ENCODE measurements around the gene CHST11.
A peak's percentile ranks its signal among the peaks of the same experiment; 100 is the strongest.
"Not testable (repeated sequence)": the region's sequence is repeated elsewhere in the genome, so short reads cannot be mapped to it uniquely, and the experiment has no call there.

CHST11 gene

DNA sequence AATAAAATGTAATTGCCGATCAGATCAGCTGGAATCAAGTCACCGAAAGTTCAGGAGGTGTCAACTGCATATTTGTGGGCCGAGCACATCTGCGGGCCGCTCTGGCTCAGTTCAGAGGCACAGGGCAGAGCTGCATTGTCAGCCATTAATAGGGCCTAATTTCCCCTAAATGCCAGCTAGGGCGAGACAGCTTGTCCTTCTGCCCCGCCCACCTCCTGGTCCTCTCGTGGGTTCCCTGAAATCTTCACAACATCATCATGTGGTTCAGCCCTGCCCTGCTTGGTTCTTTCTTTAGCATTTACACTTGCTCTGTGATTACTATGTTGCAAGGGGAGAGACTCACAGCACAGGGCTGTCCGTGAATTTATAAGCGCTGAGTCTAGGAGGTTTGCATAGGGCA, 148.9 kb downstream of the CHST11 start:
- DNase-seq = peak; percentile 62

DNA sequence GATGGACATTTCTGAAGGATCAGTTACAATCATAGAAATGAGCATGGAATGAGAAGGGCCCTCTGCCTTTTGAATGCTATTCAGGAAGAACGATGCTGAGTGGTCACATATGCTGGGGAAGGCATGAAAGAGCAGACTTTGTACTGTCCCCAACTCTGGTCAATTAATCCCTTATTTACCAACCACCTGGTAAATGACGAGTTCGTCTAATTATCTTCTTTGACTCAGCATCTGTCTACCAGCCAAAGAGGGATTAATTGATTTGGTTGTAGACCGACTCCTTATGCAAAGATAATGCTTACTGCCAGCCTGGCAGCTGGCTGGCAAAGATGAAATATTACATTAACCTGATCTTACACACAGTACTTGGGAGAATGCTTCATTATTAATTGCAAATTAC, 152.2 kb downstream of the CHST11 start:
- DNase-seq = no peak

DNA sequence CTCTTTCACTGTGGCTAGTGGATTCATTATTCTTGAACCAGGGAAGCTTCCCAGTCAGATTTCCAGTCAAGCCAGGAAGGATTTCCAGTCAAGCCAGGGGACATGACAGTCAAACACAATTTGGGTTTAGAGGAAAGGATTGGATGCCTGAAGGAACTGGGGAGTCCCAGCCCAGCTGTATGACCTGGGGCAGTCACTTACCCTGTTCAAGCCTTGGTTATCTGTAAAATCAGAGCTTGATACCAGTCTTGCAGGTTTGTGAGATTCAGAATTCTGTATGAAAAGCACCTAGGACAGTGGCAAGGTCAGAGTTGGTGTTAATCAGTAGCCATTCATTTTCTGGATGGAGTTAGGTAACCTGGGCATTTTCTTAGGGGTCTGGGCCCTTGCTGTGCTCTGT, 152.7 kb downstream of the CHST11 start:
- no peak for DNase-seq

DNA sequence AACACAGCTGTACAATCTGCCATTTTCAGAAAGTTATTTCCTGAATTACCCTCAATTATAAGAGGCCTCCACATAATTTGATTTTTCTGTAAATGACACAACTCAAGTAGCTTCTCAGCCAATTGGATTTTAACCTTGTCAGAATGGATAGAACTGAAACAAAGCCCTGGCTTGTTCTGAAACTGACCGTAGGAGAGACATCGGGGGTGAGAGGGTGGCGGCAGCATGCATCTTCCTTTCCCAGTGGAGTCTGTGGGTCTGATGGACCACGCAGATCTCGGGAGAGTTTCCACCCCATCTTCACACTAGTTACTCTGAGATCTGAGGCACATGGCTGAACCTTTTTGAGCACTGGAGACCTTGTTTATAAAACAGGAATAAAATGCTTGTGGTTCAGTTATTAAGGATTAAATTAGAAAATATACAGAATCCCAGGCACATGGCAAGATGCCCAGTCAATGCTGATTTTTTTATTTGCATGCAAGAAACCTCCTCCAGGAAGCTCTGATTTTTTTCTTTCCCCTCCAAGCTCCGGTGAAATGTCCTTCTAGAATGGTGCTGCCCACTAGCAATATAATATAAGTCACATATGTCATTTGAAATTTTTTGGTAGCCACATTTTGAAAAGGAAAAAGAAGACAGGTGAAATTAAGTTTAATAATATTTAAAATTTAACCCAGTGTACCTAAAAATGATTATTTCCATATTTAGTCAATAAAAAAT, 153.9 kb downstream of the CHST11 start:
- DNase-seq = no peak

DNA sequence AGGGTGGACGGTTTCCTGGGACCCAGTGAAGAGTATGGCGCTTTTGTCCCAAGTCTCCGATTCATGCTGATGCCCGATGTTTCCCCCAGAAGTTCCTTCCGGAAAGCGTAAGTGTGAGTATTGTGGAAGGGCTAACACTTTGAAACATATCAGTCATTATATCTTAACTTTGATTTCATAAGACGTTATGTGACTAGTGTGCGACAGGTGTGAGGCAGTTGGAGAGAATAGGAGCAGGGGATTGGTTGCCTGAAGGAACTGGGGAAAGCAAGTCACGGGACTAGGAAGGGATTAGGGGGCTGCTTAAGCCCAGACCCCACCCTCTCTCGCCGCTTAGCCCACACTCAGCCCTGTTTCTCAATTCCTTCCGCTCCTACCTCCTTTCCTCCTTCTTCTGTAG, 154.9 kb downstream of the CHST11 start:
- no peak for DNase-seq

DNA sequence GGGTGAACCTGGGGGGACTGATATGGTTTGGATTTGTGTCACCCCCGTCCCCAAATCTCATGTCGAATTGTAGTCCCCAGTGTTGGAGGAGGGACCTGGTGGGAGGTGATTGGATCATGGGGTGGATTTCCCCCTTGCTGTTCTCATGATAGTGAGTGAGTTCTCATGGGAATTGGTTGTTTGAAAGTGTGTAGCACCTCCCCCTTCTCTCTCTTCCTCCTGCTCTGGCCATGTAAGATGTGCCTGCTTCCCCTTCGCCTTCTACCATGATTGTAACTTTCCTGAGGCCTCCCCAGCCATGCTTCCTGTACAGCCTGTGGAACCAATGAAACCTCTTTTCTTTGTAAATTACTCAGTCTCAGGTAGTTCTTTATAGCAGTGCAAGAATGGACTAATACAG, 156.6 kb downstream of the CHST11 start:
- DNase-seq = not testable (repeated sequence)

DNA sequence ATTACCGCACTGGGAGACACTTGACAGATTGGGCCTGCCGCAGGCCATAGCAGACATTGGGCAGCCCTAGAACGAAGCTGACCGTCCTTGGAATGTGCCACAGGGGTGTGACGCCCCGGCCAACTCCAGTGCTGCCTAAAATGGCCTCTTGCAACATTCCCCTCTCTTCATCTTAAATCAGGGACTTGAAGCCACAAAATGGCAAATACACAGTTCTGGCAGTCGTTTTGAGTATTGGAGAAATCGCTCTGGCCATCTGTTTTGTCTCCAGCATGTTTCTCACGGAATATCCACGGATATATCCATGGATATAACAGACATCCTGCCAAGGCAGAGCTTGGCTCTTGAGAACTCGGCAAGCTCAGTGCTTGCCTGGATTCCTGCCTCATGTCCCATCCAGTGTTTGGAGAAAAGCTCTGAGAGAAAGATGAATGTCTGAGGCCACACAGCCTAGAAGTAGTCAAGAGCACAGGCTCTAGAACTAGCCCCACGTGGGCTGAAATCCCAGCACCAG, 158.4 kb downstream of the CHST11 start:
- DNase-seq = no peak

DNA sequence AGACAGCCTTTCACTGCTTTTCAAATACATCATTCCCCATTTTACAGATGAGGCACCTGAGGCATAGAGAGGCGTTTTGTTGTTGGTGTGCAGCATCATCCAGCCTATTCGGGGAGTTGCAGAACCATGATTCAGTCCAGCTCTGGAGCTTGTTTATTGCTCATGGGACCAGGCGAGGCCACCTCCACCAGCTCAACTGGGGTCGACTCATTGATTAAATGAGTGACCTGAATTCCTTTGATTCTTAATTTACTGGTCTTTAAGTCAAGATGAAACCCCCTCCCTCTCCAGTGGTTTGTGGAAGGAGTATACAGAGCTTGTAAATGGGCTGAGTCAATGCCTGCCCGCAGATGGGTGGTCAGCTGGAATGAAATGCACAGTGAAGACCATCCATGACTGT, 161.9 kb downstream of the CHST11 start:
- no peak for DNase-seq

DNA sequence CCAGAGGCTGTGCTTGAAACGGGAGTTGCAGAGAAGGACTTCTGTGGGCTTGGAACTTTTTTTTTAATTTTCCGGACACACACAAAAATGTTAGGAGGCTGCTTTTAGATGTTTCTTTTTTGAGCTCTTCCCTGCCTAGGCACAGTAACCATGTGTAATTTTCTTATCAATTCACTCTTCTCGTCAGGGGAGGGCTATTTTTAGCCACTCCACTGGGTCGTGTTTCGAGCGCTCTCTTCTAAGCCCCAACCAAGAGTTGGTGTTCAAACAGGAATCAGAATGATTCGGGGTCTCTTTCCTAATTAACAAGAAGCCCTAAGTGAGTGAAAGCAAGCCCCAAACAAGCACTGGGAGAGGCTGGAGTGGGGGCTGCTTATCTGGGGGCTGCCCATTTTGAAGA, 162.6 kb downstream of the CHST11 start:
- no peak for DNase-seq

DNA sequence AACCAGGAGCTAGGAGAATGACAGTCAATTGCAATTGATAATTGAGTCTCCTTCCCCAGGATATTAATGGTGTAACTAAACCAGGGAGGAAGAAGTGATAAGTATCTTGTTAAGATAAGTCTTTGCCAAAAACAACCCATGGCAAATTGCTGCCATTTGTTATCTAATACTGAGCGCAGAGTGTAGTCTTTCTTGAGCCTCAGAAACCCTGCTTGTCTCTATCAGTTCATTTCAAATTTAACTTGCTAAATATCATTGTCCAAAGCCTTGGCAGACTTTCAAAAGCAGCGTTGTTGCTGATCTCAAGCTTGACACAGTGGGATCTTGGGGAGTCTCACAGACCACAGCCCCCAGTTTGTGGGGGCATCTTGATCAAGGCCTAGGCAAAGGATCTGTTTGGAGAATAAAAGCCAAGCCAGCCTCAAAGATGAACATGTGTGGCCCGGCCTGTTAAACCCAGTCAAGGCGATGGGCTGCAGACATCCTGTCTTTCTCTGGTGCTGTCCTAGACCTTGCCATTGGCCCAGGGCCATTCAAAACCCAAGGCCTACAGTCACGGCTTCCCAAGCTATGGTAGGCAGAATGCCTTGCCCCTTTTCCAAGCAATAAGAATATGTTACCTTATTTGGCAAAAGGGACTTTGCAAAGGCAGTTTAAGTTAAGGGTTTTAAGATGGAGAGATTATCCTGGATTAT, 164.2 kb downstream of the CHST11 start:
- DNase-seq = no peak

DNA sequence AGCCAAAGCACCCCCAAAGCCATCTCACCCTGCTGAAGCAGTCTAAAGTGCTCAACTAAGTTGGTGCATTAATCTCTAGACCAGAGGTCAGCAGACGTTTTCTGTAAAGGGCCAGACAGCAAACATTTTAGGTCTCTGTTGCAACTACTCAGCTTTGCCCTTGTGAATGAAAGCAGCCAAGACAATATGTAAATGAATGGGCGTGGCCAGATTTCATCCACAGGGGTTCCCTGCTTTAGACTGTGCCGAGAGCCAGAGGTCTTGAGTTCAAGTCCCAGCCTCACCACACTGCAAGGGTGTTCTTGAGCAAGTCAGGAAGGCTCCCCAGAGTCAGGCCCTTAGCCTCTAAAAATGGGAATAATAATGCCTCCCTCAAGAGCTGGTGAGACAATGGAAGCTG, 166.2 kb downstream of the CHST11 start:
- DNase-seq = no peak

DNA sequence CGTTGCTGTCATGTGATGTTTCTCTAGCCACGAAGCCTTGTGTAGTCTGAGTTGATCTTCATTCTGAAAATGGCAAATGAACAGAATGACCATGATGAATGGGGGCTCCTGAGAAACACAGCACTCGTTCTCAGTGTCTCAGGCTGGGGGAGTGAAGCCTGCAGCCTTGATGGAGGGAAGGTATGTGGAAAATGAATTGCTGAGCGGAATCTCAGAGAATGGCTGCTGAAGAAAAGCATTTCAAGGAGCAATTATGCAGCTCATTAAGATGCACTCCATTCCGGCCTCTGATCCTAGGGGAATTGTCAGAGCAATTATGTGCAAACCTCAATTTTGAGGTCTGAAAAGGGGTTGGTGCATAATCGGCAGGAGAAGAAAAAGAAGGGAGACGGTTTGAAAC, 167.1 kb downstream of the CHST11 start:
- DNase-seq = no peak

DNA sequence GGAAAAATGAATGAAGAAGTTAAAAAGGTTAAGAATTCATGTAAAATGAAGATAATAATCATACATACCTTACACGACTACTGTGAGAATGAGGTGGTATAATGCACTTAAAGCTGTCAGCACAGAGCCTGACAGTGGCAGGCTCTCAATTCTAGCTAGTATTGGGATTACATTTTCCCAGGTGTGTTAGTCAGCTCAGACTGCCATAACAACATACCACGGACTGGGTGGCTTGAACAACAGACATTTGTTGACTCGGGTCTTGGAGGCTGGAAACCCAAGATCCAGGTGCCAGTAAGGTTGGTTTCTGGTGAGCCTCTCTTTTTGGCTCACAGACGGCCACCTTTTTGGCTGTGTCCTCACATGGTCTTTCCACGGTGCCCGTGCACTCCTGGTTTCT, 167.8 kb downstream of the CHST11 start:
- DNase-seq = no peak

DNA sequence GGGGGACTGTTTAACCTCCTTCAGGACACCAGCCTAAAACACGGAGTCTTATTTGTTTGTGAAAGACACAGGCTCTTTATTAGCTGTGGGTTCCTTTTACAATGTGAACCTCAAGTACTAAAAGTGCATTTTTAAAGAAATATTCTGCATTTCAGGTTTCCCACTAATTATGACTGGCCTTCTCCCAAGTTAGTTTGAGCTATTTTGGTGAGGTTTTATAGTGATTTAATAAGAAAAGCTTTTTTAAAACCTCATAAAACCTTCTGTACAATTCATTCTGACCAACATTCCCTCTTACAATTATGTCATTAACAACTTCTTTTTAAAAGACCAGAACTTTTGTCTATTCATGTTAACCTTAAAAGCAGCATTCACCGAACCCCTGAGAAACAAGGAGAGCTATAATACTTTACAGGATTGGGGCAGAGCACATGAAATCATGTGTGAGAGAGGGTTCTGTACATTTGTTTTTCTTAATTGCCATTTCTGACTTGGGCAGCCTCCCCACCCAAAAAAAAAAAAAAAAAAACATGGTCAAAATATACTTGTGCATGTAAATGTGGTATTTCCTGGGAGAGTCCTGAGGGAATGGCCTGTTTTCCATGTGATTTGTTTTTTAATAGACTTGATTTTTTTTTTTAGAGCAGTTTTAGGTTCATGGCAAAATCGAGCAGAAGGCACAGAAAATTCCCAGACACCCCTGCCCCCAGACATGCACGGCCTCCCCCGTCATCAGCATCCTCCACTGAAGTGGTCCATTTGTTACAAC, 169.5 kb downstream of the CHST11 start:
- DNase-seq = no peak

DNA sequence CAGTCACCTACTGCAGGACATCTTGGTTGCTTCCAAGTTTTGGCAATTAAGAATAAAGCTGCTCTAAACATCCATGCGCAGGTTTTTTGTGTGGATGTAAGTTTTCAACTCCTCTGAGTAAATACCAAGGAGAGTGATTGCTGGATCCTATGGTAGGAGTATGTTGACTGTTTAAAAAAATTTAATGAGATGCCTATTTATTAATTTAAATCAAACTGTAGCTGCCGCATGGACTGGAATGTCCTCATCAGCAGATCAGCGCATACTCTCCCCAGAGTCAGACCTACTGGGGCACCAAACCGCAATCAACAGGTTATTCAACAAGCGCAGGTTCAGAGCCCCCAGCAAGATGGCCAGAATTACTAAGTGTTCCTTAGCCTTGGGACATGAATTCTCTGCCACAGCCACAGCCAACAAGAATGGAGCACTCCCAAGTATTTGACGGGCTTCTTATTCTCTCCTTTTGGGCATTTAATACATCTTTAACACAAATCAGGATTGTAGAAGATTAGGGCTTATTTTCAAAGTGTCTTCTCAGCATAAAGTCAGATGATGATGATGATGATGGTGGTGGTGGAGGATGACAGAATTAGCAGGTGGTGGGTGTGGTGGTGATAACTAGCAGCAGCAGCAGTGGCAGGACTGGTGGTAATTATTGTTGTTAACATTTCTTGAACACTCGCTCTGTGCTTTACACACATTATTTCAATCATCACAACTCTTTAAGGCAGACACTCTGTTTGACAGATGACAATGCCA, 170.7 kb downstream of the CHST11 start:
- no peak for DNase-seq

DNA sequence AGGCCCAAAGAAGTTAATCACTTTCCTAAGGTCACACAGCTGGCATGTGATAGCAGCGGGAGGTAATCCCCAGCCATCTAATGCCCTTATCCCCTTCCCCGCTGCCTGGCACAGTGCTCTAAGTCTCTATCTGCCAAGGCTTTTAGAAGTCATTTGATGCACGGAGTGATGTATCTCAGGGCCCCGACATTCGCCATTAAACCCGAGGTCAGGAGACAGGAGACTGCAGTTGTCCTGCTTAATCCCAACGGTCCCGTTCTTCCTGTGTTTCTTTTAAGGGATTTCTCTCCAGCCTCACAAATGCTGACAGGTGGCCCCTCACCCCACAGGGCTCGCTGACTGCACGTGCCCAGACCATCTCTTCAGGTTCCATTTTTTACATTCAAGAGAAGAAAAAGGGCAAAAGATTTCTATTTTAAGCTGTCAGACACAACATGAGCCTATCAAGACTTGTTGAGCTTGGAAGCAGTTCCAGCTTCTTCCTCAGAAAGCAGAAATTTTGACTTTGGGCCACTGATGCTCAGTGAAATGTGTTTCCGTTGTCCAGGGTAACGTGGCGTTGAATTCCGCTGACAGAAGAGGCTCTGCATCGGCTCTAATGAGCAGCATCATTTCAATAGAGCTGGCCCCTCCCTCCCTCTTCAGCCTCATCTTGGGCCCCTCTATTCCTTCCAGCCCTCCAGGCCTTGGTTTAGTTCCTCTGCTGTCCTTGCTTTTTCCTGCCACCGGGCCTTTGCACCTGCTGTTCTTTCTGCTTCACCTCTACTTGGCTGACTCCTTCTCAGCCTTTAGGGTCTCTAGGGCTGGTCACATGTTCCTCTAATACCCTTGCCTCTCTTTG, 171.5 kb downstream of the CHST11 start:
- no peak for DNase-seq

DNA sequence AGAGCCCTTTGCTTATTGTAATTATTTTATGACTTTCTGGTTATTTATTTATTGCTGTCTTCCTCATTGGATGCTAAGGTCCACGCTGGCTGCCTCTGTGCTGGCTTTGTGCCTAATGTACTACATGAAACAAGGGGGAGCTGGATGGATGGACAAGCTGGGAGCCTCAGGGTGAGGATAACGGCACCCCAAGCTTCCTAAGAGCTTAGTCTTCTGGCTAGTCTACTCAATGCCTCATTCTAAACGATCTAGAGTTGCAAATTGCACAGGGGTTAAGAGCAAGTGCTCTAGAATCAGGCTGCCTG, 172.0 kb downstream of the CHST11 start:
- DNase-seq = no peak

DNA sequence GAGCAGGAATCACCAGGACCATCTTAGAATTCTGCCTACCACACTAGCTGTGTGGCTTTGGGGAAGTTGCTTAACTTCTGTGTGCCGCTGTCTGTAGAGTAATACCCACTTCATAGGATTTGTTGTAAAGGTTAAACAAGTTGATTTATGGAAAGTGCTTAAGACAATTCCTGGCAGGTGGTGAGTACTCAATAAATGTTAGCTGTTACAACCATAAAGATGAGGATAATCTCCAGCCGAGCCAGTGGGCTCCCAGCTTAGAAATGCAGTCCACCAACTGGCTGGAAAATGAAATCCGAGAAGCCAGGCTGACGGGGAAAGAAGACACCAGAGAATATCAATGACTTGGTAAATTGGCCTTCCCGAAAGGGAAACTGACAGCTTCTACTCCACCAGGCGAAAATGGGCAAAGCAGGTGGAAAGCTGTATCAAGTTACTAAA, 173.5 kb downstream of the CHST11 start:
- DNase-seq = no peak

DNA sequence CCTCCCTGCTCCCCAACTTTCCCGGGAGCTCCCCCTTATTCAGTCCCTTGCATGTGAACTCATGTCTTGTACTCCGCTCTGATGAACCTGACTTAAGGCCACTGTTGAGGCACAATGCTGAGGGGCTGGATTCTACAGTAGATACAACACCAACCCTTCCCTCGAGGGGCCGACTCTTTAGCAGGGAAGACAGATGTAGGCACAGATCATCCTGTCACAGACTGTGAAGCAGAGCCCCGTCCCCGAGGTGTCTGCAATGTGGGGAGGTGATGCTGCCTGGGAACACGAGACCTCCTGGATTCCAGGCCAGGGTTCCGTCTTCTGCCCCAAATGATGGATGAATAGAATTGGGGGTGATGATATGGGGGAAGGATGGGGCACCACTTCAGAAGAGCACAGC, 175.1 kb downstream of the CHST11 start:
- DNase-seq = no peak

DNA sequence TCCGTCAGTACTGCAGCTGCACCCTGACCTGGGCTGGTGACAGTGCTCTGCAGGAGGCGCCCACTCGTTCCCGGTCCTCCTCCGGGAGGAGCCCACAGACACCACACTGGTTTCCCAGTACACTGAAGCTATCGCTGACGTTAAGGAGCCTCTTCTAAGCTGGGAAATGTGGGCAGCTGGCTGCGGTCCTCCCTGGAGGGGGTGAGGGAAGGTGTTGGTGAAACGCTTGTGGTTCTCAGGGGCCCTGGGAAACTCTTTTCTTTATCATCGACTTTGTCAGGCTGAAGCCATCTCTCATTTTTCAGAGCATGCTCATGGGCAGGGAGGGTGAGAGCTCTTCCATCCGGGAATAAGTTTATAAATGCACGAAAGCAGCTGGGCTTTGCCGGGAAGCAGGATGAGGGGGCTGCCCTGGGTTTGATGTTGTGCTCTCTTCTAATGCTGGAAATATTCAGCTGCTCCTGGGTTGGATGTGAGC, 176.0 kb downstream of the CHST11 start:
- no peak for DNase-seq

DNA sequence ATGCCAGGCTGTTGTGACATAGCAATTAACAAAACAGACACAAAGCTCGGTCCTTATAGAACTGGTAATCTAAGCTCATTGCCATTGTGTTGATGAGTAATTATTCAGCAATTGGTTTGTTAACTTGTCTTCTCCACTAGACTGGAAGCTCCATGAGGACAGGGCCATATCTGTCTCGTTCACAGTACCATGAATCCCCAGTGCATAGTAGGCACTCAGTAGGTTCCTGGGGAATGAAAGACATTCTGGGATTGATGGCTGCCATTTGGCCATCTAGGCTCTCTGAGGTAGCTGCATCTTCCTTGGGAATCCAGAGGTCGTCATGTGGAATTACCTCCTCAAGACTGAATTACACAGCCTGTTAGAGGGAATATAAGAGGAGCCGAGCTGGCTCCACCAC, 177.3 kb downstream of the CHST11 start:
- no peak for DNase-seq

DNA sequence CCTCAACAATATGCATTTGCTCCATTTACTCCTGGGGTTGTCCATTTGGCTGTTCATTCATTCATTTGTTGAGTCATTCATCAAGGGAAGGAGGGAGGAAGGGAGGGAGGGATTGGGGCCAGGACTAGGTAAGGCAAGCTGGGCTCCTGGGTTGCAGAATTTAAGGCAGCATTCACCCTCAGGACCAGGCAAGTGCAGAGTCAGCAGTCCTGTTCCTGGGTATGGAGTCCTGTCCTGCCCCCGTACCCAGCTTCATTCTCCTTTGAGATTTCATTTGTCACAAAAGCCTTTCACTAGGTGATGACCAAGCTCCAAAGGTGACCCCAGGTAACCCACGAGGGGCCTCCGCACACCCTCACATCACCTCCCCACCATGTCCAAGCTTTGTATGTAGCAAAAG, 178.1 kb downstream of the CHST11 start:
- DNase-seq = no peak
